HG02840 (cell line): ENCODE results near the gene COX19.
A peak's percentile ranks its signal among the peaks of the same experiment; 100 is the strongest.

Experiments used
- ATAC-seq: cut with Tn5 transposase; IDR thresholded peaks from one replicate; pipeline ENCODE4 v1.9.1; 2021; ENCODE audit warnings: mild to moderate bottlenecking, moderate library complexity, moderate number of reproducible peaks; ENCODE audit not compliant: unreplicated experiment, low FRiP score

The COX19 gene

DNA sequence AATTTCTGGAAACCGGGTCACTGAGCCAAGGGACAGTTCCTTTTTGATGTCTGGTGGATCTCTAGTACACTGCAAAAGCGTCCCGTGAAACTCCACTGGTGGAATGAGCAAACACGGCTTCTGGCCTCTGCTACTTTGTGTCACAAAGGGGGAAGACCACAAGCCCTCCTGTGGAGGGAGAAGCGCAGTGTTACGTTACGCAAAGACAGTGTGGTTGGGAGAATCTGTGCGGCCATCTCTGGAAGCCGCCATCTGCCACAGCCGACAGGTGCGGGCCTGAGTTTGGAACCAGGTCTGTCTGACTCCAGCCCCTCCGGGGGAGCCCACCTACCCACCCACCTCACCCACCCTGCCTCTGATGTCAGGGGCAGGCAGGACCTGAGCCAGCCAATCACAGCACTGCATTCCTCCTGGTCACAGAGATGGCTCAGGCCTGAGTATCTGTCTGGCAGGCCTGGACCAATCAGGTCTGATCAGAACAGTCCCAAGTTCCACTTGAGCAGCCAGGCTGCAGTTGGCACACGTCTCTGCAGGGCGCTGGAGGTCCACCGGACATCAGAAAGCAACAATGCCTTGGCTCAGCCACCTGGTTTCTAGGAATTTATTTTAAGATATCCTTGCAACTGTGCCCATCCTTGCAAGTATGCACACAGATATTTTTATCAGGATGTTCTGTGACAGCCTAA lies 4.7 kb upstream of the COX19 start:
- no peak for ATAC-seq

DNA sequence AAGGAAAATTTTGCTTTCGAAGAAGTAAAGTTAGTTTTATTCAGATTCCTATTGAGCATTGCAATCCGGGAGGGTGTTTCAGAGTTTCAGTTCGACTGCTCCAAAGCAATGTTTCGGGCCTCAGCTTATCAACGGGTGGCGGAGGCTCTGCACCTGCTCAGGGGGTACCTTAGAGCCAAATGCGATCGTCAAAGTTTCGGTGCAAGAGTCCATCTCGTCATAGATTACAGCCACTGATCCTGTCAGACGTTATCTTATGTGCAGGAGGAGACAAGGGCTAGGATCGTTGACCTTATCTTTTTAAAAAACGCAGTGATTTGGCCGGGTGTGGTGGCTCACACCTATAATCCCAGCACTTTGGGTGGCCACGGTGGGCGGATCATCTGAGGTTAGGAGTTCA lies 3.8 kb upstream of the COX19 start:
- ATAC-seq = no peak

DNA sequence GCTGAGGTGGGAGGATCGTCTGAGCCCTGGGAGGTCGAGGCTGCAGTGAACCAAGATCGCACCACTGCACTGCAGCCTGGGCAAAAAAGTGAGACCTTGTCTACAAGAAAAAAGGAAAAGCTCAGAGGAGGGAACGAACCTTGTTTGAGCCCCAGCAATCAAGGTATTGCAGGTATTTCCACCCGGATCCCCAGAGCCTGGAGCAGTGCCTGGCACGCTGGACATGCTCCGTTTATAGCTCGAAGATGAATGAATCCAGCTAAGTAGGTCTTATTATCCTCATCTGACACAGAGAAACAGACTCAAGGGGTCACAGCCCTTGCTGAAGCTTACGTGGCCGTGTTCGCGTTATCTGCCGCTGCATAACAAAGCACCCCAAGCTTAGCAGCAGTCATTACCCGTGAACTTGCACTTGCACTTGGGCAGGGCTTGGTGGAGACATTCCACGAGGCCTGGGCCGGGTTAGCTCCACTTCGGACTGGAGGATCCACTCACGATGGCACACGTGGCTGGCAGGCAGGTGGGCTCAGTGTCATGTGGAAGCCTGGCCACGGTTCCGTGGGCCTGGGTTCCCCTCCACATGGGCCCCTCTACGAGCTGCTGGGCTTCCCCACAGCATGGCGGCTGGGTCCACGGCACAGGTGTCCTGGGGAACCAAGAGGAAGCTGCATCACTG lies 3.2 kb upstream of the COX19 start:
- ATAC-seq = no peak

DNA sequence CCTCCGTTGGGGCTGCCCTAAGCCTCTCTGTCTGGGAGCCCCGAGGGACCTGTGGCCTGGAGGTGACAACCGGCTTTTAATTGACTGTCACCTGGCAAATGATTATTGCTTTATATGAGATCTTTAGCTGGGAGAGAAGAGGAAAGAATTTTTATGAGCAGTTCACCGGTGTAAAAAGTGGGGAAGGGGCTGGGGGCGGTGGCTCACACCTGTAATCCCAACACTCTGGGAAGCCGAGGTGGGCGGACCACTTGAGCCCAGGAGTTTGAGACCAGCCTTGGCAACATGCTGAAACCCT lies 2.6 kb upstream of the COX19 start:
- ATAC-seq = no peak

DNA sequence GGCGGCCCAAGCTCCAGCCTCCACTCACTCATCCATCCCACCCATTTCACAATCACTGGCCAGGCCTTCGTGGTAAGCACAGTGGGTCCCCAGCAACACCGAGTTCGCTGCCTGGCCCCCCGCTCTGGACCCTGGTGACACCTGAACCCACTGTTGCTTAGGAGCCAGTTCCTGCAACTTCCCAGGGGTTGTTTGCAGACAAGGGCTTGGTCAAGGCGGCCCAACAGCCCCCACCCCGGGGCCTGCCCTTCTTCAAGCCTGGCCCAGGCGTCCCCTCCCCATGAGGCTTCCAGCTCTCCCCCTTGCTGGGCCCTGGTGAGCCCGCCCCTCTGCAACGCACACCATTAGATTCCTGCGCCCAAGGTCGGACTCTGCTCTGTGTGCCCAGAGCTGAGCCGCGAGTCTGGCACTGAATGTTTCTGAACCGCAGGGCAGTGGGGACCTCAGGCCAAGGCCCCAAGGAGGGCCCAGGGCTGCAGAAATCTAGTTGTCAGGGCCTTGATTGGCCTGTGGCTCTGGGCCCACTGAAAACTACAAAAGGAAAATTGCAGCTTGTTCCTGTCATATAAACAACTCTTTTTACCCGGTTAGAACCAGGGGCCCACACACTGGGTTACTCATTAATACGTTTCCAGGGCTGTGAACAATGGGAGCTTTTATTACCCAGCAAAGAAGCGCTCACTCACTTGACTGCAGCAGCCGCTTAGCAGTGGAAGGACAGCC lies 2.1 kb upstream of the COX19 start:
- no peak for ATAC-seq

DNA sequence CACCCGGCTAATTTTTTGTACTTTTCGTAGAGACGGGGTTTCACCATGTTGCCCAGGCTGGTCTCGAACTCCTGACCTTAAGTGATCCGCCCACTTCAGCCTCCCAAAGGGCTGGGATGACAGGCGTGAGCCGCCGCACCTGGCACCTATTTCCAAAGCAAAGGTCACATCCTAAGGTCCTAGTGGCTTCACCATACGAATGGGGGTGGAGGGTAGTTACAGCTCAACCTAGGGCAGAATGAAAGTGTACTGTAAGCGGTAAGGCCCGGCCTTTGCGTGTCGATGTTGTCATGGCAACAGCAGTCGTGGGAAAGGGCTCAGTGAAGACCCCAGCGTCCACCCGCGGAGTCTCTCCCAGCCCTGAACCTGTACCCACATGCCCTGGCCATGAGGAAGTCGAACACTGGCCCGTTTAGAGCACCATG lies 1.6 kb upstream of the COX19 start:
- ATAC-seq = no peak

DNA sequence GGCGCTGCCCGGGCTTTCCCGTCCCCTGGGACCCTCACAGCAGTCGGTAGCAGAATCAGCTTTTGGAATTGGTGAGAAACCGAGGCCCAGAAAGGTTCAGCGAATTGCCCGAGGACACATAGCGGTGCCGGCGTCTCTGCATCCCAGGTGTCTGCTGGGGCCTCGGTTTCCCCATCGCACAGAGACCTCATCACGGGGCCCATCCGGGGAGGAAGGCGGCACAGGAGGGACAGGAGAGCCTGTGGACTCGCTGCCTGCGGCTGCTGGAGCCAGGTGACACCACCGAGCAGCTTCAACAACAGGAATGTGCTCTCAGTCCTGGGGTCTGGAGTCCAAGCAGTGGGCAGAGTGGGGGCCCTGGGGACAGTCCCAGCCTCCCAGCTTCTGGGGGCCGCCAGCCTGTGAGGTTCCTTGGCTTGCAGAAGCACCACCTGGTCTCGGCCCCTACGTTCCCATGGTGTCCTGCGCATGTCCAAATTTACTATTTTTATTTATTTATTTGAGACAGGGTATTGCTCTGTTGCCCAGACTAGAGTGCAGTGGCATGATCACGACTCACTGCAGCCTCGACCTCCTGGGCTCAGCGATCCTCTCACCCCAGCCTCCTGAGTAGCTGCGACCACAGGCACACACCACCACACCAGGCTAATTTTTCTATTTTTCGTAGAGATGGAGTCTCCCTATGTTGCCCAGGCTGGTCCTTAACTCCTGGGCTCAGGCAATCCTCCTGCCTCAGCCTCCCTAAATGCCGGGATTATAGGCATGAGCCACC lies 539 bp upstream of the COX19 start:
- ATAC-seq = peak; percentile 3

DNA sequence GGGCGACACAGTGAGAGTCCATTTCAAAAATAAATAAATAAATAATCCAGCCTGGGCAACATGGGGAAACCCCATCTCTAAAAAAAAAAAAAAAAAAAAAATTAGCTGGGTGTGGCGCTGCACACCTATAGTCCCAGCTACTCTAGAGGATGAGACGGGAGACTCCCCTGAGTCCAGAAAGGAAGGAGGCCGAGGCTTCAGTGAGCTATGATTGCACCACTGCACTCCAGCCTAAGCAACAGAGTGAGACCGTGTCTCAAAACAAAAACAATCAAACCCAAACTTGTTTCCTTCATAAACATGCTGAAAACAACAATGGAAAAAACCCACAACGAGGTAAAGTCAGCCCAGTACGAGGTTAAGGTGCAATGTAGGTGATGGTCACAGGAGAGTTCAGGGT lies 1.2 kb downstream of the COX19 start:
- ATAC-seq = no peak

DNA sequence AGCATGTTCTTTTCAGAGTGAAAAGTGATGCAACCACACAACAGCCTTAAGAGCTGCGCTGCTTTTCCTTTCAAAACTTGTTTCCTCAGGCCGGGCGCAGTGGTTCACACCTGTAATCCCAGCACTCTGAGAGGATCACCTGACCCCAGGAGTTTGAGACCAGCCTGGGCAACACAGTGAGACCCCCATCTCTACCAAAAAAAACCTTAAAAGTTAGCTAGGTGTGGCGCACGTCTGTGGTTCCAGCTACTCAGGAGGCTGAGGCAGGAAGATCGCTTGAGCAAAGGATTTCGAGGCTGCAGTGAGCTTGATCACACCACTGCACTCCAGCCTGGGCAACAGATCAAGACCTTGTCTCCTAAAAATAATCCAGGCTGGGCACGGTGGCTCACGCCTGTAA lies 2.0 kb downstream of the COX19 start:
- no peak for ATAC-seq

DNA sequence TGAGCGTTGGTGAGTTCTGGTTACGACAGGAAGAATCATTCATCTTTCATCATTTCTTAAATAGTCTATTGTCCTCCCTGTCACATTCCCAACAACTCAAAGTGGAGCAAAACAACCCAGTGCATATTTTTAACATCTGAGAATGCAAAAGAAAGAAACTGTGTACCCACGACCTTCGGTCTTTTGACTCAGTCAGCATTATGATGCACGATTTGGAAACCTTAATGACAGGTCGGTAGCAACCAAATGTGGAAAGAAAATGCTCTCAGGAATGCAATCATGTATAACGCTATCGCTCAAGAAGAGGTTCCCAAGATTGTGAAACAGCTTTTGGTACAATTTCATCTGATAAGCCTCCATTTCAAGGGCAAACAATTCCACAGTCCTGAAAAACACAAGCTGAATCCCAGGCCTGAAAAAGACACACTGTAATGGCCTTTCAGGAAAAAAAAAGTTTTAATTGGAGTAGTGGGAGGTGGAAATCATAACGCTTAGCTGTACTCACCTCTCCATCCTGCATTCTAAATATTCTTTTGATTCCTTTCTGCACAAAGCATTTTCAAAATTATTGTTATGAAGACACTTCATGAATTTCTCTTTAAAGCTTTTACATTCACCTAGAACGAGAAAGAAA lies 2.6 kb downstream of the COX19 start:
- ATAC-seq = no peak

DNA sequence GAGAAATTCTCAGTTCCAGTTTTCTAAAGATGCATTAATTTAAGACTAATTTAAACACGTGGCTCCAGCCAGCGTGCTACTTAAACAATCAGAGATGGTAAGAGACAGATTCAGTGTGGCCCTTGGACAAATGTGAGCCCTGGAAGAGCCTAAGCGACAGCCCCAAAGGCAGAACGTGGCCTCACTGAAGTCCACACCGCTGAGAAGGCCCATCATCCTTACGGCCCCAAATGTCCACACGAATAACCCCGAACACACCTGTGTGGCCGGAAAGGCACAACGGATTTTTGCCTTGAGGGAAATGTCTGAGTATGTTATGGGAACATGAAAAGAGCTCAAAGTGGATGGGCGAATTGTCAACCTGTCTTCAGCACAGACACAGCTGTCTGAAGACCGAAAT lies 3.2 kb downstream of the COX19 start:
- no peak for ATAC-seq

DNA sequence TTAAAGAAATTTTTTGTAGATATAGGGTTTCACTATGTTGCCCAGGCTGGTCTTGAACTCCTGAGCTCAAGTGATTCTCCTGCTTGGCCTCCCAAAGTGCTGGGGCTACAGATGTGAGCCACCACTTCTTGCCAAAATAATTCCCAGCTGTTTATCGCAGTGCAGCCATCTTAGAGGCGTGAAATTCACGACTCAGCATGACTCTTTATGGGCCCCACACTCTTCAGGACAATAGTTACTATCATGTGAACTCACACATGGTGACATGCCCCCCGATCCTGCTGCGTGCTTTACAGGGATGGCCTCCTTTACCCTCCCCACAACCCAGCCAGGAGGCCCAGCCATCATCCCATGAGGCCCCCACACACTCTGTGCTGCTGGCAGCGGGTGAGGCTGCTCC lies 4.6 kb downstream of the COX19 start:
- ATAC-seq = no peak

DNA sequence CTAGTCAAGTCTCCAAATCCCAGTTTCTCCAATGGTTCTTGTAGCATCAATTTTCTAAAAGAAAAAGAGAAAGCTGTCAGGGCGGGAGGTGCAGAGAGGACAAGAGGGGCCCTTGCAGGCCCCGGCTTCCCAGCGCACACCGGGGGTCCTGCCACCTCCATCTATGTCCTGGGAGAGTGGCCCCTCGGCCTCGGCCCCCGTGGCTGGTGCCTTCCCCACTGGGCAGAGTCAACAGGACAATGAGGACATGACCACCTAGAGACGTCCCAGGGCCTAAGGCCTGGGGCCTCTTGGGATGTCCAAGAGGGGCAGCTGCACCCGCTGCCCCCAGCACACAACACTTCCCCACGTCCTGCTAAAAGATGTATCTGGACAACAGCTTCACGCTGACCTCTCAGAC lies 5.9 kb downstream of the COX19 start:
- ATAC-seq = no peak

DNA sequence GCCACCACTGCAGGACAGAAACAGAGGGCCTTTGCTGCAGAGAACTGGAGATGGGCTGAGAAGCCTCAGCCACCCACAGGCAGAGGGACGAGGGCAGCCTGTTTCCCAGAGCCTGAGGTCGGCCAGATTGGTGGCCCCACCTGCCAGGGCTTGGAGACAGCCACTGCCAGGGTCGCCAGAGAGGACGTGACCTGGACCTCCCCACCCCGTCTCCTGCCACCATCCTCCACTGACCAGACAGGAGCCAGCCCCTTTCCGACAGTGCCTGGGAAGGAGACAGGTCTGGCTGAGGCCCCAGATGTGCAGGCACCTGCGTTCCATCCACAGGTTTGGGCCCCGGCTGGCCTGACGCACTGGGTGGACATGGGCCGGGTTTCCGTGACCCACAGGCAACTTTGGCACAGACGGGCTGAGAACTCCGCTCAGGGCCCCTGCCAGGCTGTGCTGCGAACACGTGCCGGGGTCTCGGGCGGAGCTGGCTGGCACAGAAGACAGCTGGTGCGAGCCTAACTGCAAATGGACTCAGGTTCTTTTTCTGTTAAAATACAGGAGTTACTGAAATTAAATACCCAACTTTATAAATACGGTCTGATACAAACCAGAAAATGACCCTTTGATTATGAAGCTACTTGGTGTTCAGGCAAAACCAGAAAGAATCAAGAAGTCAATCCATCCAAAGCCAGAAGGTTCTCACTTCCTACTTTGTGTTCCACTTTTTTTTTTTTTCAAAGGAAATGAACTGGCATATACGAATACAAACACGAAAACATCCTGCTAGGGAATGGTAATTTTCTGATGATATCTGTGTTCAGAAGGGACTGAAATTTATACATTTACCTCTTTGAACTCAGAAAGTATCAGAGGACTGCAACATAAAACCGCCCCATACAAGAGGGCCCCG lies 6.9 kb downstream of the COX19 start:
- ATAC-seq = no peak

DNA sequence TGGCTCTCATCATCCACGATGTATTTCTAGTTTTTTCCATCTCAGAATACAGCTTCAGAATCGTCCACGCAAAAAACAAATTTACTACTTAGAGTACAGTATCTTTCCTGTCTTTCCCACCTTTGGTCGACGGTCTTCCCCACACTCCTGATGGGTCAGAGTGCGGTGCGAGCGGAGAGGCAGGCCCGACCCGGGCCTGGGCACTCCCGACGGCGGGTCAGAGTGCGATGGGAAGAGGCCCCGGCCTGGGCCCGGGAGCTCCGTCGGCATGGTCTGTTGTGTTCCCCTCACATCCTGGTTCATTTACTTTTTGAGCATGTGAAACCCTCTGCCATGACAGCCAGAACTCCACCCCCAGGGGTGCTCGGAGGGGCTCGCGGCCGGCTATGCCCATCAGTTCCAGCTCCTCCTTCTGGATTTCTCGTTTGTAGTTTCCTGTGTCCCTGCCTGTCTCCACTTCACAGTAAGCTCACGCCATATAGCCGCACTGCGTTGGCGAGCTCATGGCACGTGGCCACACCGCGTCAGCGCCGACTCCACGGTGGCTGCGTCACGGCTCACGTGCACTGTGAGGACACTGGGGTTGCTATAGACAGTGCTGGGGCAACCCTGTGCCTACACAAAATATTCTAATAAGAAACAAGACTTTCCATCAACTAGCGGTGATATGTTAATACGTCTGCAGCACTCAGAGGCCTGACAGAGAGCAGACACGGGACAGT lies 7.8 kb downstream of the COX19 start:
- ATAC-seq = no peak

DNA sequence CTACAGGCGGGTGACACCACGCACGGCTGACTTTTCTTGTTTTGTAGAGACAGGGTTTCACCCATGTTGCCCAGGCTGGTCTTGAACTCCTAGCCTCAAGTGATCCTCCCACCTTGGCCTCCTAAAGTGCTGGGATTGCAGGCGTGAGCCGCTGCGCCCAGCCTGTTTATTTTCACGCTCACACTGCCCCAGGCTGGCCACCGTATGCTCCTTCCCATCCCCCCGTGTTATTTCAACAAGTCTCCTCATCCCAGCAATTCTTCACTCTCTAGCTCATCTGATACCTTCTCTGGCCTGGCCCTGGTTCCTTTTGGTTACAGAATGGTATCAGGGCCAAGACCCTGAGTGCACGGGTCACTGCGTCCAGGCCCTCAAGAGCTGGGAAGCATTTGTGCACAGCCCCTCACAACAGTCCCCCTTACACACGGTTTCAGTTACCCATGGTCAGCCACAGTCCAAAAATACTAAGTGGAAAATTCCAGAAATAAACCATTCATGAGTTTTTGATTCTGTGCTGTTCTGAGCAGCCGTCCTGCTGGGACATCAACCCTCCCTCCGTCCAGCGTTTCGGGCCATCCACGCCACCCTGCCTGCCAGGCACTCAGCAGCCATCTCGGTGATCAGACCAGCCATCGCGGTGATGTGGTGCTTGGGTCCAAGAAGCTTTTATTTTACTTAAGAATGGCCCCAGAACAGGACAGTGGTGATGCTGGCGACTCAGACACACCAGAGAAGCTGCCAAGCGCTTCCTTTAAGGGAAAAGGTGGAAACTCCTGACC lies 8.9 kb downstream of the COX19 start:
- no peak for ATAC-seq

DNA sequence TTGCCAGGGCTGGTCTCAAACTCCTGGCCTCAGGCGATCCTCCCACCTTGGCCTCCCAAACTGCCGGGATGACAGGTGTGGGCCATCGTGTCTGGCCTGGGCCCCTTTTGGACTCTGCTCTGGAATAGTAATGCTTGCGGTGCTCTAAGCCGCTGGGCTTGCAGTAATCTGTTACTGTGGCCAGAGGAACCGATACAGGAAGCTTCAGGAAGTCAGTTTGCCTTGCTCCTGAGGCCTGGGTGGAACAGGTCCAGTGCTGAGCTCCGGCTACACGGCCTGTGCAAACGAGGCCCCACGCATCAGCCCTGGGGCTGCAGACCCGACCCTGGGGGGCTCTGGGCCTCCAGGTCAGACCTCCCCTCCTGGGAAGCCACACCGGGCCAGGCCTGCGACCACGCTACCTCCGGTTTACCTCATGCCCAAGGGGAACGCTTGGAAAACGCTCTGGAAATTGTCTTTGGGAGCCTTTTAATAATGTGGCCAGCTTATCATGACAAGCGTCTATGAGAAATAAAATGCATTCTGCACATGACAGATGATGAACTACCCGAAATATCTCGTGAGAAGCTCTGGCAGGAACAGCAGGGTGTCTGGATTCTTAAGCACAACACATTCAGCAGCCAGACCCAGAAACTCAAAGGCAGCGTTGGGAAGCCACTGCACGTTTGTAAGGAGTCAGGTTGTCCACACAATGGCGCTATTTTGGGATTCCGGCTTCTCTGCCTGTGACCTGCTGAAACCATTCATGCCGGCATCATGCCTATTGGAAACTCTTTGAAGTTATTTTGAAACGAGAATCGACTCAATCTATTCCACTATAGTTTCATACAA lies 10.7 kb downstream of the COX19 start:
- no peak for ATAC-seq
